CD14-positive monocyte (primary cell): ENCODE measurements around the gene KDR. TPM values are rescaled to one million over a fixed set of nuclear protein-coding genes. Genes with fewer than 3 reads are reported as not detected.

Experiments
- DNase-seq, 3 donors: peaks; one replicate each; pipeline ENCODE4 v3.0.0-alpha.2; 2011 to 2022
- H2AFZ ChIP-seq: 2 replicates; pipeline ENCODE4 v1.6.0; 2012; ENCODE audit warnings: mild to moderate bottlenecking, low read depth, low read length, inconsistent platforms; ENCODE audit not compliant: insufficient read depth, poor library complexity, severe bottlenecking
- H3K27ac ChIP-seq, 2 donors: 1 replicate in 1 of 2; 2 replicates in 1 of 2; pipeline ENCODE4 v1.5.1; 2012 to 2013; ENCODE audit warnings: low read length in 2 of 2, control low read depth in 1 of 2, inconsistent platforms in 1 of 2, low read depth in 1 of 2, mild to moderate bottlenecking in 1 of 2
- H3K27me3 ChIP-seq, 2 donors: one replicate each; pipeline versions ENCODE4 v1.6.0 to v1.6.1; 2011 to 2013; ENCODE audit warnings: low read length in 2 of 2; ENCODE audit not compliant: control insufficient read depth in 2 of 2, insufficient read depth in 2 of 2
- H3K36me3 ChIP-seq, 2 donors: replicated peaks in 1 of 2; 1 replicate in 1 of 2; 2 replicates in 1 of 2; pipeline versions ENCODE4 v1.5.1 to v1.6.1; 2012 to 2013; ENCODE audit warnings: low read length in 2 of 2, control low read depth in 1 of 2, inconsistent platforms in 1 of 2, mild to moderate bottlenecking in 1 of 2; ENCODE audit not compliant: insufficient read depth in 2 of 2, control insufficient read depth in 1 of 2
- H3K4me1 ChIP-seq, 2 donors: 1 replicate in 1 of 2; 2 replicates in 1 of 2; pipeline versions ENCODE4 v1.5.1 to v1.6.1; 2012 to 2013; ENCODE audit warnings: low read length in 2 of 2, control low read depth in 1 of 2, inconsistent platforms in 1 of 2, mild to moderate bottlenecking in 1 of 2, moderate library complexity in 1 of 2; ENCODE audit not compliant: insufficient read depth in 2 of 2, control insufficient read depth in 1 of 2
- H3K4me2 ChIP-seq: replicated peaks from 2 replicates; pipeline ENCODE3; 2012; ENCODE audit warnings: low read length, moderate library complexity, mild to moderate bottlenecking; ENCODE audit not compliant: poor library complexity, severe bottlenecking; ENCODE audit errors: extremely low read depth
- H3K4me3 ChIP-seq, 3 experiments: fragments of 200-600 bp in 1 of 3; sonication (generic) in 1 of 3; replicated peaks in 1 of 3; 1 replicate in 2 of 3; 2 replicates in 1 of 3; pipeline ENCODE4 v1.5.1; 2011 to 2013; ENCODE audit warnings: low read length in 3 of 3, mild to moderate bottlenecking in 3 of 3, control low read depth in 2 of 3, low read depth in 2 of 3, inconsistent platforms in 1 of 3, moderate library complexity in 1 of 3
- H3K79me2 ChIP-seq: 2 replicates; pipeline ENCODE4 v1.6.0; 2012; ENCODE audit warnings: mild to moderate bottlenecking, control low read depth, inconsistent platforms, low read length, moderate library complexity; ENCODE audit not compliant: insufficient read depth
- H3K9ac ChIP-seq: 2 replicates; pipeline ENCODE4 v1.6.0; 2017; ENCODE audit warnings: low read length, mild to moderate bottlenecking; ENCODE audit not compliant: insufficient read depth, poor library complexity, severe bottlenecking
- H3K9me3 ChIP-seq, 2 donors: replicated peaks in 1 of 2; 1 replicate in 1 of 2; 2 replicates in 1 of 2; pipeline versions ENCODE4 v1.5.1 to v1.6.1; 2012 to 2013; ENCODE audit warnings: low read length in 2 of 2, control low read depth in 1 of 2; ENCODE audit not compliant: control insufficient read depth in 1 of 2, insufficient read depth in 1 of 2
- H4K20me1 ChIP-seq: 2 replicates; pipeline ENCODE4 v1.6.0; 2012; ENCODE audit warnings: mild to moderate bottlenecking, low read length, control low read depth, moderate library complexity; ENCODE audit not compliant: insufficient read depth
- H3K27ac Mint-ChIP-seq, 7 donors: one replicate each; pipeline ENCODE4 v1.8.0; 2020; ENCODE audit warnings: mild to moderate bottlenecking in 7 of 7, mixed read lengths in 7 of 7, moderate library complexity in 6 of 7, inconsistent platforms in 2 of 7
- H3K27me3 Mint-ChIP-seq, 3 donors: one replicate each; pipeline ENCODE4 v1.8.0; 2021 to 2022; ENCODE audit warnings: low read depth in 3 of 3, mild to moderate bottlenecking in 3 of 3, mixed read lengths in 3 of 3, moderate library complexity in 3 of 3, inconsistent platforms in 1 of 3
- H3K36me3 Mint-ChIP-seq, 2 donors: one replicate each; pipeline ENCODE4 v1.8.0; 2020; ENCODE audit warnings: mixed read lengths in 2 of 2, inconsistent platforms in 1 of 2, mild to moderate bottlenecking in 1 of 2
- H3K4me1 Mint-ChIP-seq: one replicate; pipeline ENCODE4 v1.8.0; 2020; ENCODE audit warnings: mild to moderate bottlenecking, mixed read lengths
- H3K4me3 Mint-ChIP-seq, 2 donors: one replicate each; pipeline ENCODE4 v1.8.0; 2020; ENCODE audit warnings: mild to moderate bottlenecking in 2 of 2, mixed read lengths in 2 of 2, moderate library complexity in 1 of 2
- H3K9me3 Mint-ChIP-seq, 7 donors: one replicate each; pipeline ENCODE4 v1.8.0; 2020 to 2022; ENCODE audit warnings: mixed read lengths in 7 of 7, mild to moderate bottlenecking in 6 of 7, moderate library complexity in 6 of 7, inconsistent platforms in 2 of 7
- WGBS: methylation state at CpG from one replicate; pipeline ENCODE4 v1.1.5; 2013; ENCODE audit warnings: missing lambda C conversion rate; ENCODE audit not compliant: insufficient coverage; 5-methylcytosine and 5-hydroxymethylcytosine counted together
- intact Hi-C, 2 donors: fragments of 100-400 bp; cut with micrococcal nuclease; formaldehyde crosslinking; loops; one replicate each; pipeline versions ENCODE4 v1.15.0 to v1.15.1; 2023
- polyA plus RNA-seq, 3 donors: library from polyadenylated mRNA; depleted of rRNA in 1 of 3; unstranded in 2 of 3; stranded (reverse) in 1 of 3; fragments of 300-500 nt in 2 of 3; fragments of >200 nt in 1 of 3; fragmentation: Illumina TruSeq in 2 of 3; gene quantifications; 1 replicate in 2 of 3; 2 replicates in 1 of 3; pipeline ENCODE4 v1.2.3, GENCODE V29; 2012 to 2021
- TF ChIP-seq, protein P1 (sequence below): fragments of 200-600 bp; IDR thresholded peaks from one replicate; pipeline ENCODE4 v1.8.0; 2022; ENCODE audit warnings: antibody characterized with exemption, mild to moderate bottlenecking

The KDR gene
- polyA plus RNA-seq, 3 donors: not detected

- H3K9me3 ChIP-seq: no peaks in the 10 kb centered on the region
- peaks cover 2 to 4% (median 2%) of the 10 kb centered on the region in 3 donors for H3K27me3 Mint-ChIP-seq
- intact Hi-C loops: no loop called here
- H3K79me2 ChIP-seq: no peaks in the 10 kb centered on the region
- no peak overlapping the region for H3K4me3 ChIP-seq
- WGBS: no CpG with 5 or more reads among the region's 2 CpGs
- no peaks in the 10 kb centered on the region for H3K4me1 ChIP-seq
- H3K9ac ChIP-seq: no peak overlapping the region
- no peaks in the 10 kb centered on the region for H3K4me1 Mint-ChIP-seq
- no peak overlapping the region for H2AFZ ChIP-seq
- no peaks in the 10 kb centered on the region for H3K36me3 Mint-ChIP-seq
- H3K36me3 ChIP-seq: no peaks in the 10 kb centered on the region
- H3K27ac Mint-ChIP-seq: no peak overlapping the region
- no peak overlapping the region for H3K4me2 ChIP-seq
- no peaks in the 10 kb centered on the region for H3K27me3 ChIP-seq
- no peak overlapping the region for H3K27ac ChIP-seq
- H4K20me1 ChIP-seq: no peaks in the 10 kb centered on the region
- H3K9me3 Mint-ChIP-seq: peaks cover 0 to 9% (median 0%) of the 10 kb centered on the region in 7 donors
- no peak for DNase-seq
- TF ChIP-seq, protein P1, sequence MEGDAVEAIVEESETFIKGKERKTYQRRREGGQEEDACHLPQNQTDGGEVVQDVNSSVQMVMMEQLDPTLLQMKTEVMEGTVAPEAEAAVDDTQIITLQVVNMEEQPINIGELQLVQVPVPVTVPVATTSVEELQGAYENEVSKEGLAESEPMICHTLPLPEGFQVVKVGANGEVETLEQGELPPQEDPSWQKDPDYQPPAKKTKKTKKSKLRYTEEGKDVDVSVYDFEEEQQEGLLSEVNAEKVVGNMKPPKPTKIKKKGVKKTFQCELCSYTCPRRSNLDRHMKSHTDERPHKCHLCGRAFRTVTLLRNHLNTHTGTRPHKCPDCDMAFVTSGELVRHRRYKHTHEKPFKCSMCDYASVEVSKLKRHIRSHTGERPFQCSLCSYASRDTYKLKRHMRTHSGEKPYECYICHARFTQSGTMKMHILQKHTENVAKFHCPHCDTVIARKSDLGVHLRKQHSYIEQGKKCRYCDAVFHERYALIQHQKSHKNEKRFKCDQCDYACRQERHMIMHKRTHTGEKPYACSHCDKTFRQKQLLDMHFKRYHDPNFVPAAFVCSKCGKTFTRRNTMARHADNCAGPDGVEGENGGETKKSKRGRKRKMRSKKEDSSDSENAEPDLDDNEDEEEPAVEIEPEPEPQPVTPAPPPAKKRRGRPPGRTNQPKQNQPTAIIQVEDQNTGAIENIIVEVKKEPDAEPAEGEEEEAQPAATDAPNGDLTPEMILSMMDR: no peak
- no peak overlapping the region for H3K4me3 Mint-ChIP-seq
These were observed 18.5 kb upstream of the KDR start for GRCh38 chr4:55143858-55144257.

DNA sequence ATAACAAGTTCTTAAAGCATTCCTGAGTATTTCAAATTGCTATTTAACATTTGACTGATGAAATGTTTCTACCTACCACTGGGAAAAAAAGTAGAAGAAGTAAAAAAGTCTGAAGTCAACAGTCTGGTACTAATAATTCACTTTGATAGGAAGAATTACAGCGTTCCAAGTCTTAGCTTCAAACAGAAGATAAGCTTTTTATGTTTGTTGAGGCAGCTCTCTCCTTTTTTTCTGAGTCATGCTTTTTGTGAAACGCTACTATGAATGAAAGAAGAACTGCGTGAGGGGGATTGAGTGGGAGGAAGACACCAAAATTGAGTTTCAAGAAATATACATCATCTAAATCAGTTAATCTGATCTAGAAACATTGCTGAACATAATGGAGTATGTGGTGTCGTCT is 13.0 kb upstream of the KDR start:
- 60% methylated on average over 1 of the region's 4 CpGs for WGBS
- Histone ChIP-seq H3K36me3 (no peaks in the 10 kb centered on the region), H3K9me3 (no peaks in the 10 kb centered on the region), H3K4me3 (no peak overlapping the region), H3K27me3 (no peaks in the 10 kb centered on the region), H3K9ac (no peak overlapping the region), H3K4me1 (no peaks in the 10 kb centered on the region), H3K79me2 (no peaks in the 10 kb centered on the region), H3K27ac (no peak overlapping the region), H4K20me1 (no peaks in the 10 kb centered on the region), H3K4me2 (no peak overlapping the region), H2AFZ (no peak overlapping the region)
- Mint-ChIP-seq H3K36me3 (no peaks in the 10 kb centered on the region), H3K27me3 (peaks cover 4 to 8% (median 5%) of the 10 kb centered on the region in 3 donors), H3K9me3 (peaks cover 0 to 4% (median 2%) of the 10 kb centered on the region in 7 donors), H3K4me3 (no peak overlapping the region), H3K27ac (no peak overlapping the region), H3K4me1 (no peaks in the 10 kb centered on the region)
- intact Hi-C loops: no loop called here
- TF ChIP-seq, protein P1: no peak
- DNase-seq: no peak
